ENCODE results near the gene NDUFS3.

GRCh38 chr11:47551086-47551485, 27.8 kb upstream of the NDUFS3 start:
- TF ChIP-seq CTCF (IDR thresholded peaks at IDR 0.05) (peak in 1 of 4 experiments; percentile 28), POLR2AphosphoS5 (IDR thresholded peaks at IDR 0.05) (no peak), POLR2A (IDR thresholded peaks at IDR 0.05) (no peak)
